Upper lobe of left lung (tissue), 6 donors: ENCODE measurements around the gene DYNLT5. TPM values are rescaled to one million over a fixed set of nuclear protein-coding genes. Genes with fewer than 3 reads are reported as not detected.
"Not testable (repeated sequence)": the region's sequence is repeated elsewhere in the genome, so short reads cannot be mapped to it uniquely, and the experiment has no call there.

Source experiments
- ATAC-seq, 2 donors: fragments of 200-7000 bp; cut with Tn5 transposase; one replicate each; pipeline ENCODE4 v1.9.1; 2022; ENCODE audit warnings: mild to moderate bottlenecking in 2 of 2, moderate library complexity in 2 of 2; ENCODE audit not compliant: low FRiP score in 2 of 2
- DNase-seq, 2 donors: peaks; one replicate each; pipeline ENCODE4 v3.0.0-alpha.2; 2019 to 2020
- H3K27ac ChIP-seq, 4 donors: fragments of 200-600 bp; sonication (generic); one replicate each; pipeline ENCODE4 v1.5.1; 2016 to 2019
- H3K27me3 ChIP-seq, 4 donors: fragments of 200-600 bp; sonication (generic); one replicate each; pipeline ENCODE4 v1.5.1; 2017 to 2019
- H3K36me3 ChIP-seq, 4 donors: fragments of 200-600 bp; sonication (generic); one replicate each; pipeline ENCODE4 v1.5.1; 2016 to 2019
- H3K4me1 ChIP-seq, 4 donors: fragments of 200-600 bp; sonication (generic); one replicate each; pipeline ENCODE4 v1.5.1; 2018 to 2019
- H3K4me3 ChIP-seq, 4 donors: fragments of 200-600 bp; sonication (generic); one replicate each; pipeline ENCODE4 v1.5.1; 2017 to 2019; ENCODE audit warnings: mild to moderate bottlenecking in 2 of 4, moderate library complexity in 1 of 4
- H3K9me3 ChIP-seq, 4 donors: fragments of 200-600 bp; sonication (generic); one replicate each; pipeline ENCODE4 v1.5.1; 2018 to 2019
- EP300 ChIP-seq, 4 donors: sonication (generic); formaldehyde crosslinking; IDR thresholded peaks; one replicate each; pipeline ENCODE4 v1.5.1; 2017; ENCODE audit warnings: antibody characterized with exemption in 4 of 4, control low read depth in 2 of 4
- POLR2A ChIP-seq, 4 donors: fragments of 450-650 bp; IDR thresholded peaks; one replicate each; pipeline ENCODE4 v1.5.1; 2016 to 2017; ENCODE audit warnings: antibody characterized with exemption in 4 of 4, mild to moderate bottlenecking in 2 of 4
- POLR2AphosphoS5 ChIP-seq, 2 donors: sonication (generic); formaldehyde crosslinking; IDR thresholded peaks; one replicate each; pipeline ENCODE4 v1.5.1; 2017; ENCODE audit warnings: antibody characterized with exemption in 2 of 2
- WGBS, 2 donors: methylation state at CpG; one replicate each; pipeline ENCODE4 v1.1.5; 2017 to 2018; 5-methylcytosine and 5-hydroxymethylcytosine counted together
- total RNA-seq, 6 donors: library from RNA; depleted of rRNA in 4 of 6; stranded (reverse); fragments of >200 nt in 4 of 6; gene quantifications; one replicate each; pipeline versions ENCODE4 v1.1.0 to v1.2.1, GENCODE V29; 2016 to 2021
- TF ChIP-seq, protein P1 (sequence below), 6 experiments: fragments of 450-650 bp in 4 of 6; fragments of 200-600 bp in 2 of 6; sonication (generic) in 2 of 6; IDR thresholded peaks; one replicate each; pipeline ENCODE4 v1.5.1; 2016 to 2019; ENCODE audit warnings: antibody characterized with exemption in 6 of 6
- donor health status: DM: no; HTN: no; CAD: no; lungs with moderate emphysema.
- donor health status: DM: no; HTN: yes; CAD: no; lungs with severe emphysema.

DYNLT5 gene
- total RNA-seq, 6 donors from 2014 or later: 0.40 to 33.9 (median 5.5) TPM

DNA sequence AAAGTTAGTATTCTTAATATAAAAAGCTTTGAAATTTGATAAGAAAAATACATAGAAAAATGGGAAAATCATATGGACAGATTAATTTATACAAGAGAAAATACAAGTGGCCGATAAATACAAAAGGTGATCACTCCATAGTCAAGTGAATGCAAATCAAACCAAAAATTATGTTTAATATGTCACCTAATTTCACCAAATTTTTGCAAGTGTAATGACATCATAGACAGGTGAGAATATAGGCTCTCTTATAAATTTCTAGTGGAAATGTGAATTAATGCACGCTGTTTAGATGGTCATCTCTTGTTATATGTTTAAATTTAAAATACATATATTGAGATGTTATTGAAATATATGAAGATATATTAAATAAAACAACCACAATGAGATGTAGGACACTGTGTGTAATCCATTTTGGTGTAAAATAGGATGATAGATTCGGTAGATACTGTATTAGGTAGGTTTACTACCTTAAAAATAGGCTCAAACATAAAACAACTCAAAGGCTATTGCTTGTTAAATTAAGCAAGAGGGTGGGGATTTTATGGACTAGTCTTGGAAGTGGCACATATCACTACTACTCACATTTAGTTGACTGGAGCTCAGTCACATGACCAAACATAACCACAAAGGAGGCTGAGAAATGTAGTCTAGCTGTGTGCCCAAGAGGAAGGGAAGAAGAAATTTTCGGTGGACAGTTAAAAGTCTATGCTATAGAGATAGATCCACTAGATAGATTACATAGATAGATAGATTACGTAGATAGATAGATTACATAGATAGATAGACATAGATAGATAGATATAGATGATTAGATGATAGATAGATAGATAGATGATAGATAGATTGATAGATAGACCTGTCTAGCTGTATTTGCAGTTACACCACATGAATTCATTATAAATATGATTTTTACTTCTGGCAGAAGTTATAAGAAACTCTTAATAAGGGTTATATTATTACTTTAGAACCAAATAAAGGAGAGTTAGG, 39.7 kb downstream of the DYNLT5 start:
- no peaks in the 10 kb centered on the region for H3K9me3 ChIP-seq
- no peaks in the 10 kb centered on the region for H3K36me3 ChIP-seq
- H3K27ac ChIP-seq: no peak overlapping the region
- no peaks in the 10 kb centered on the region for H3K4me1 ChIP-seq
- TF ChIP-seq, protein P1, sequence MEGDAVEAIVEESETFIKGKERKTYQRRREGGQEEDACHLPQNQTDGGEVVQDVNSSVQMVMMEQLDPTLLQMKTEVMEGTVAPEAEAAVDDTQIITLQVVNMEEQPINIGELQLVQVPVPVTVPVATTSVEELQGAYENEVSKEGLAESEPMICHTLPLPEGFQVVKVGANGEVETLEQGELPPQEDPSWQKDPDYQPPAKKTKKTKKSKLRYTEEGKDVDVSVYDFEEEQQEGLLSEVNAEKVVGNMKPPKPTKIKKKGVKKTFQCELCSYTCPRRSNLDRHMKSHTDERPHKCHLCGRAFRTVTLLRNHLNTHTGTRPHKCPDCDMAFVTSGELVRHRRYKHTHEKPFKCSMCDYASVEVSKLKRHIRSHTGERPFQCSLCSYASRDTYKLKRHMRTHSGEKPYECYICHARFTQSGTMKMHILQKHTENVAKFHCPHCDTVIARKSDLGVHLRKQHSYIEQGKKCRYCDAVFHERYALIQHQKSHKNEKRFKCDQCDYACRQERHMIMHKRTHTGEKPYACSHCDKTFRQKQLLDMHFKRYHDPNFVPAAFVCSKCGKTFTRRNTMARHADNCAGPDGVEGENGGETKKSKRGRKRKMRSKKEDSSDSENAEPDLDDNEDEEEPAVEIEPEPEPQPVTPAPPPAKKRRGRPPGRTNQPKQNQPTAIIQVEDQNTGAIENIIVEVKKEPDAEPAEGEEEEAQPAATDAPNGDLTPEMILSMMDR (IDR thresholded peaks at IDR 0.05): no peak
- no peak for TF ChIP-seq POLR2A (IDR thresholded peaks at IDR 0.05)
- no peak for TF ChIP-seq POLR2AphosphoS5 (IDR thresholded peaks at IDR 0.05)
- no peak for TF ChIP-seq EP300 (IDR thresholded peaks at IDR 0.05)
- DNase-seq: no peak
- 89 to 92% methylated on average over 5 of the region's 5 CpGs for WGBS, 2 donors
- ATAC-seq: no peak
- H3K4me3 ChIP-seq: no peak overlapping the region
- no peaks in the 10 kb centered on the region for H3K27me3 ChIP-seq

DNA sequence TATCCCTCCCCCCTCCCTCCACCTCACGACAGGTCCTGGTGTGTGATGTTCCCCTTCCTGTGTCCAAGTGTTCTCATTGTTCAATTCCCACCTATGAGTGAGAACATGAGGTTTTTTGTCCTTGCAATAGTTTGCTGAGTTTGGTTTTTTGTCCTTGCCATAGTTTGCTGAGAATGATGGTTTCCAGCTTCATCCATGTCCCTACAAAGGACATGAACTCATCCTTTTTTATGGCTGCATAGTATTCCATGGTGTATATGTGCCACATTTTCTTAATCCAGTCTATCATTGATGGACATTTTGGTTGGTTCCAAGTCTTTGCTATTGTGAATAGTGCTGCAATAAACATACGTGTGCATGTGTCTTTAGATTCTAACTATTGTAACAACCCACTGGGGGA, 43.6 kb downstream of the DYNLT5 start:
- not testable (repeated sequence) for H3K27me3 ChIP-seq, H3K4me1 ChIP-seq, H3K27ac ChIP-seq, ATAC-seq, H3K4me3 ChIP-seq, H3K9me3 ChIP-seq, DNase-seq, H3K36me3 ChIP-seq
- 88 to 100% methylated on average over 2 of the region's 2 CpGs for WGBS, 2 donors

DNA sequence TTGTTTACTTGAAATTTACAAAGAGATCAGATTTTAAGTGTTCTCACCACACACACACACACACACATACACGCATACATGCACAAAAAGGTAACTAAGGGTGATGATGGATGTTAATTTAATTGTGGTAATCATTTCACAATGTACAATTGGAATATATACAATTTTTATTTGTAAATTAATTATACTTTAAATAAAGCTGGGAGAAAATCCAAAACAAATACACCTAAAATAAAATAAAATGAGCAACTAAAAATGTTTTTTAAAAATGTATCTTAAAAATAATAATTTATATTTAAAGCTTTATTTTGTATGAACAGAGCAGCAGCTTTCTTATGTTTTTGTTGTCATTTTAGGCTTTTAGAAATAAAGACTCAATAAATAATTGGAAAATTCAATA, 57.0 kb downstream of the DYNLT5 start:
- H3K36me3 ChIP-seq: no peaks in the 10 kb centered on the region
- H3K4me3 ChIP-seq: no peak overlapping the region
- H3K27ac ChIP-seq: no peak overlapping the region
- WGBS, 2 donors: 95 to 97% methylated on average over 1 of the region's 1 CpG
- TF ChIP-seq EP300 (IDR thresholded peaks at IDR 0.05) (no peak), POLR2AphosphoS5 (IDR thresholded peaks at IDR 0.05) (no peak), POLR2A (IDR thresholded peaks at IDR 0.05) (no peak)
- TF ChIP-seq, protein P1 (IDR thresholded peaks at IDR 0.05): no peak
- no peak for ATAC-seq
- no peak for DNase-seq
- H3K27me3 ChIP-seq: no peaks in the 10 kb centered on the region
- H3K9me3 ChIP-seq: no peaks in the 10 kb centered on the region
- H3K4me1 ChIP-seq: no peaks in the 10 kb centered on the region

DNA sequence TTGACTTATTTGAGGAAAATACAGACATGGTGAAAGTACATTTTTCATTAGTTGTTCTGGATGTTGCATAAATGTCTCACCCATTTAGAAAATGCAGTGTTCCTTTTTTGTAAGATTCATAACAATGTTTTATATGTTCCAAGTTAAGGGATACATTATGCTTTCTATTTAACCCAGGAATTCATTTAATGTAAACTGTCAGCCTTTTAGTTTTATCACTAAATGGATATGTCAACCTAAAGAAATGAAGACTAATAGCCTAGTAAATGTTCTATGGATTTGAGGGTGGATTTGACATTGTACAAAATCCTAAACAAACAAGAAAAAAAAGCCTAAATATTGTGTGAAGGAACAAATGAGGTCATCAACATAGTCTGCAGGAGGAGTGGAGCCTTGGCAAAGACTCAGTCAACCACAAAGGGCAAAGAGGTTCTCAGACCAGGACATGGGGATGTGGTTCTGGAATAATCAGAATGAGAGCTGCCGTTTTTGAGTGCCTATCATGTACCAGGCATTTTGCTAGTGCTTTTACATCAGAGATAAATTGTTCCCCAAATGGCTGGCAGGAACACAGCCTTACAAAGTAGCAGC, 57.6 kb downstream of the DYNLT5 start:
- Histone ChIP-seq H3K27ac (no peak overlapping the region), H3K4me1 (no peaks in the 10 kb centered on the region), H3K36me3 (no peaks in the 10 kb centered on the region), H3K4me3 (no peak overlapping the region), H3K9me3 (no peaks in the 10 kb centered on the region), H3K27me3 (no peaks in the 10 kb centered on the region)
- DNase-seq: no peak
- WGBS, 2 donors: 65 to 87% methylated on average over 1 of the region's 1 CpG
- TF ChIP-seq POLR2A (IDR thresholded peaks at IDR 0.05) (no peak), EP300 (IDR thresholded peaks at IDR 0.05) (no peak), POLR2AphosphoS5 (IDR thresholded peaks at IDR 0.05) (no peak)
- TF ChIP-seq, protein P1 (IDR thresholded peaks at IDR 0.05): no peak
- ATAC-seq: no peak

DNA sequence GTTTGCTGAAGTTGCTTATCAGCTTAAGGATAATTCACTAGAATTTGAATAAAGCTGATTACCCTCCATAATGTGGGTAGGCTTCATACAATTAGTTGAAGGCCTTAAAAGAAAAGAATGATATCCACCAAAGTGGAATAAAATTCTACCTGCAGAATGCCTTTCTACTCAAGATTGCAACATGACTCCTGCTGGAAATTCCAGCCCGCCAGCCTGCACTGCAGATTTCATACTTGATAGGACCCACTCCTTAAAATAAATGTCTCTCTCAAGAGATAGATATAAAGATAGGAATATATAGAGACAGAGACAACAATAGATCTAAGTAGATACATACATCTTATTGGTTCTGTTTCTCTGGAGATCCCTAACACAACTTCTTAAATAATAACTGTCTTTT, 72.5 kb downstream of the DYNLT5 start:
- Histone ChIP-seq H3K4me1 (no peaks in the 10 kb centered on the region), H3K27ac (no peak overlapping the region), H3K4me3 (no peak overlapping the region), H3K36me3 (no peaks in the 10 kb centered on the region), H3K9me3 (no peaks in the 10 kb centered on the region), H3K27me3 (no peaks in the 10 kb centered on the region)
- no peak for DNase-seq
- ATAC-seq: no peak
- no peak for TF ChIP-seq POLR2A (IDR thresholded peaks at IDR 0.05)
- TF ChIP-seq, protein P1 (IDR thresholded peaks at IDR 0.05): no peak
- 93 to 100% methylated on average over 1 of the region's 1 CpG for WGBS, 2 donors

Other genes with a start within 250 kb of the DYNLT5 start
- gene SGIP1, start 218.3 kb upstream of the DYNLT5 start, total RNA-seq: 10 to 100 TPM in 3 of 6 donors, 1 to 10 TPM in 3; 5.8 to 29.3 (median 10.0) TPM
- gene INSL5, start 48.8 kb downstream of the DYNLT5 start, total RNA-seq: not detected
- gene DNAI4, start 172.4 kb downstream of the DYNLT5 start, total RNA-seq: 10 to 100 TPM in 3 of 6 donors, 1 to 10 TPM in 3; 7.3 to 32.5 (median 10.3) TPM
- gene MIER1, start 172.5 kb downstream of the DYNLT5 start, total RNA-seq: 10 to 100 TPM; 16.9 to 56.4 (median 28.5) TPM